Cardiac fibroblast (primary cell): ENCODE results near the gene MACROD2.

Source experiments
- DNase-seq, 2 donors: peaks; one replicate each; pipeline versions ENCODE4 v3.0.0 to v3.0.0-alpha.2; 2010; ENCODE audit warnings: low read depth in 2 of 2
- H3K4me3 ChIP-seq, 2 donors: replicated peaks in 1 of 2; 1 replicate in 1 of 2; 2 replicates in 1 of 2; pipeline ENCODE4 v1.5.1; 2011; ENCODE audit warnings: low read depth in 2 of 2, low read length in 2 of 2, mild to moderate bottlenecking in 2 of 2, moderate library complexity in 1 of 2
- CTCF ChIP-seq: IDR thresholded peaks from one replicate; pipeline ENCODE4 v1.5.1; 2011; ENCODE audit warnings: low read depth, mild to moderate bottlenecking, low read length, inconsistent platforms

The MACROD2 gene

GRCh38 chr20:16100767-16101166, 2105.5 kb downstream of the MACROD2 start:
- no peak for DNase-seq
- H3K4me3 ChIP-seq, result no peak overlapping the region
- TF ChIP-seq CTCF, result no peak
